SK-N-SH (cell line): ENCODE data around the gene UMODL1. TPM values are rescaled to one million over a fixed set of nuclear protein-coding genes. Genes with fewer than 3 reads are reported as not detected.
A peak's percentile ranks its signal among the peaks of the same experiment; 100 is the strongest.

Experiments used
- CTCF ChIA-PET: fragments of 300-600, 350-600 bp; formaldehyde crosslinking; extraction: SDS; loops from one replicate; lab custom pipeline; 2021; lab: Yijun Ruan, JAX
- POLR2A ChIA-PET: fragments of 350-600 bp; sonication (Branson Sonifier 250); formaldehyde crosslinking; extraction: SDS; loops from one replicate; lab custom pipeline; 2020; ENCODE audit warnings: antibody characterized with exemption, inconsistent platforms; lab: Yijun Ruan, JAX
- DNase-seq: peaks from one replicate; pipeline ENCODE4 v3.0.0; 2012
- H2AFZ ChIP-seq: fragments of 200-600 bp; sonication (generic); 2 replicates; pipeline ENCODE4 v1.8.1; 2016; ENCODE audit warnings: antibody characterized with exemption, mild to moderate bottlenecking, low read depth
- H3F3A ChIP-seq: fragments of 200-600 bp; sonication (generic); replicated peaks from 2 replicates; pipeline ENCODE3; 2016; ENCODE audit warnings: antibody characterized with exemption, mild to moderate bottlenecking; ENCODE audit not compliant: insufficient read depth
- H3K27ac ChIP-seq, 2 experiments: fragments of 200-500 bp in 1 of 2; fragments of 200-600 bp in 1 of 2; sonication (Bioruptor generic) in 1 of 2; sonication (generic), shearing (Covaris generic) in 1 of 2; 2 replicates each; pipeline versions ENCODE4 v1.5.1 to v1.6.1; 2014 to 2016; ENCODE audit warnings: low read depth in 2 of 2, inconsistent platforms in 1 of 2, low read length in 1 of 2, mild to moderate bottlenecking in 1 of 2, mixed read lengths in 1 of 2
- H3K27me3 ChIP-seq: fragments of 200-600 bp; sonication (generic), shearing (Covaris generic); 2 replicates; pipeline ENCODE4 v1.6.1; 2016; ENCODE audit warnings: mixed run types; ENCODE audit not compliant: insufficient read depth
- H3K36me3 ChIP-seq, 2 experiments: fragments of 200-500 bp in 1 of 2; fragments of 200-600 bp in 1 of 2; sonication (Bioruptor generic) in 1 of 2; sonication (generic) in 1 of 2; replicated peaks in 1 of 2; 2 replicates each; pipeline versions ENCODE3 to v1.5.1; 2014 to 2016; ENCODE audit warnings: low read length in 1 of 2, mild to moderate bottlenecking in 1 of 2; ENCODE audit not compliant: insufficient read depth in 2 of 2, control insufficient read depth in 1 of 2
- H3K4me1 ChIP-seq, 2 experiments: fragments of 200-500 bp in 1 of 2; fragments of 200-600 bp in 1 of 2; sonication (Bioruptor generic) in 1 of 2; sonication (generic), shearing (Covaris generic) in 1 of 2; 2 replicates each; pipeline versions ENCODE4 v1.5.1 to v1.6.1; 2014 to 2016; ENCODE audit warnings: low read depth in 1 of 2, low read length in 1 of 2, mixed run types in 1 of 2; ENCODE audit not compliant: insufficient read depth in 2 of 2, control insufficient read depth in 1 of 2
- H3K4me2 ChIP-seq: fragments of 200-600 bp; sonication (generic), shearing (Covaris generic); 2 replicates; pipeline ENCODE4 v1.6.1; 2017; ENCODE audit warnings: mixed run types
- H3K4me3 ChIP-seq, 2 experiments: fragments of 200-500 bp in 1 of 2; fragments of 200-600 bp in 1 of 2; sonication (Bioruptor generic) in 1 of 2; sonication (generic), shearing (Covaris generic) in 1 of 2; 2 replicates each; pipeline versions ENCODE4 v1.5.1 to v1.8.1; 2014 to 2016; ENCODE audit warnings: low read depth in 2 of 2, inconsistent platforms in 1 of 2, low read length in 1 of 2, mild to moderate bottlenecking in 1 of 2, mixed read lengths in 1 of 2, moderate library complexity in 1 of 2
- H3K79me2 ChIP-seq: fragments of 200-600 bp; sonication (generic); 2 replicates; pipeline ENCODE4 v1.8.1; 2017; ENCODE audit warnings: mild to moderate bottlenecking; ENCODE audit not compliant: insufficient read depth
- H3K9ac ChIP-seq: fragments of 200-600 bp; sonication (generic); 2 replicates; pipeline ENCODE4 v1.6.1; 2017; ENCODE audit warnings: mixed run types
- H3K9me2 ChIP-seq: fragments of 200-600 bp; sonication (generic); 2 replicates; pipeline ENCODE4 v1.6.1; 2017; ENCODE audit warnings: mixed run types
- H3K9me3 ChIP-seq: fragments of 200-600 bp; sonication (generic); 2 replicates; pipeline ENCODE4 v1.6.1; 2017; ENCODE audit warnings: mixed run types, mild to moderate bottlenecking, moderate library complexity
- H4K20me1 ChIP-seq: fragments of 200-600 bp; sonication (generic); 2 replicates; pipeline ENCODE4 v1.6.1; 2017; ENCODE audit warnings: mild to moderate bottlenecking, mixed run types; ENCODE audit not compliant: insufficient read depth
- CHD2 ChIP-seq: fragments of 150-350 bp; IDR thresholded peaks from 2 replicates; pipeline ENCODE4 v1.6.1; 2018; ENCODE audit warnings: low read length; ENCODE audit not compliant: partially characterized antibody
- EZH2phosphoT487 ChIP-seq: fragments of 200-600 bp; sonication (generic); IDR thresholded peaks from 2 replicates; pipeline ENCODE4 v1.6.1; 2017; ENCODE audit warnings: low read depth, mixed run types, mild to moderate bottlenecking, antibody characterized with exemption, moderate library complexity, borderline replicate concordance
- FOSL2 ChIP-seq: IDR thresholded peaks from 2 replicates; pipeline ENCODE4 v1.4.0; 2012; ENCODE audit warnings: low read depth, mild to moderate bottlenecking, moderate library complexity, borderline replicate concordance
- FOXM1 ChIP-seq: IDR thresholded peaks from 2 replicates; pipeline ENCODE4 v1.4.0; 2012; ENCODE audit warnings: low read depth, mild to moderate bottlenecking
- JUND ChIP-seq: IDR thresholded peaks from 2 replicates; pipeline ENCODE4 v1.4.0; 2012
- MAX ChIP-seq: IDR thresholded peaks from 2 replicates; pipeline ENCODE4 v1.4.0; 2012; ENCODE audit warnings: low read depth
- MXI1 ChIP-seq: IDR thresholded peaks from 2 replicates; pipeline ENCODE4 v1.6.1; 2012; ENCODE audit warnings: mild to moderate bottlenecking, low read depth, low read length, improper control_type of control experiment
- NFIC ChIP-seq: IDR thresholded peaks from 2 replicates; pipeline ENCODE4 v1.4.0; 2012; ENCODE audit warnings: borderline replicate concordance
- NRF1 ChIP-seq: IDR thresholded peaks from 2 replicates; pipeline ENCODE4 v1.6.1; 2012; ENCODE audit warnings: low read depth, mild to moderate bottlenecking, low read length
- PBX3 ChIP-seq: IDR thresholded peaks from 2 replicates; pipeline ENCODE4; 2012
- RCOR1 ChIP-seq: fragments of 150-350 bp; IDR thresholded peaks from 2 replicates; pipeline ENCODE4 v1.6.1; 2017; ENCODE audit warnings: antibody characterized with exemption, low read length
- REST ChIP-seq: IDR thresholded peaks from 2 replicates; pipeline ENCODE4 v1.6.1; 2012; ENCODE audit warnings: mild to moderate bottlenecking, low read depth, low read length, moderate library complexity
- RFX5 ChIP-seq: IDR thresholded peaks from 2 replicates; pipeline ENCODE4 v1.6.1; 2012; ENCODE audit warnings: mild to moderate bottlenecking, improper control_type of control experiment, low read length
- RXRA ChIP-seq: IDR thresholded peaks from 2 replicates; pipeline ENCODE4 v1.4.0; 2012; ENCODE audit warnings: low read depth, mild to moderate bottlenecking, borderline replicate concordance
- SIN3A ChIP-seq: IDR thresholded peaks from 2 replicates; pipeline ENCODE4 v1.6.1; 2012; ENCODE audit warnings: low read depth, mild to moderate bottlenecking, low read length, moderate library complexity, borderline replicate concordance
- SMC3 ChIP-seq: IDR thresholded peaks from 2 replicates; pipeline ENCODE4 v1.6.1; 2012; ENCODE audit warnings: low read depth, low read length, improper control_type of control experiment
- TAF1 ChIP-seq: IDR thresholded peaks from 2 replicates; pipeline ENCODE4 v1.6.1; 2012; ENCODE audit warnings: low read depth, mild to moderate bottlenecking, low read length, moderate library complexity, borderline replicate concordance
- TCF12 ChIP-seq: IDR thresholded peaks from 2 replicates; pipeline ENCODE4 v1.4.0; 2012
- TEAD4 ChIP-seq: IDR thresholded peaks from 2 replicates; pipeline ENCODE4 v1.4.0; 2012; ENCODE audit warnings: mild to moderate bottlenecking, borderline replicate concordance; ENCODE audit not compliant: insufficient read depth
- USF1 ChIP-seq: IDR thresholded peaks from 2 replicates; pipeline ENCODE4 v1.4.0; 2012; ENCODE audit warnings: low read depth, borderline replicate concordance
- USF2 ChIP-seq: fragments of 150-350 bp; IDR thresholded peaks from 2 replicates; pipeline ENCODE4 v1.6.1; 2017; ENCODE audit warnings: antibody characterized with exemption, low read length, low read depth, borderline replicate concordance
- YY1 ChIP-seq: IDR thresholded peaks from 2 replicates; pipeline ENCODE4 v1.4.0; 2012; ENCODE audit warnings: low read depth, mild to moderate bottlenecking
- ZBTB33 ChIP-seq: IDR thresholded peaks from 2 replicates; pipeline ENCODE4 v1.4.0; 2012; ENCODE audit warnings: low read depth, borderline replicate concordance
- WGBS: methylation state at CpG from one replicate; pipeline ENCODE4 v1.1.6; 2017; ENCODE audit warnings: low lambda C conversion rate; 5-methylcytosine and 5-hydroxymethylcytosine counted together
- polyA plus RNA-seq, 3 experiments: library from polyadenylated mRNA; depleted of rRNA; stranded (reverse); fragments of >200 nt; gene quantifications; 2 replicates each; pipeline ENCODE4 v1.2.3, GENCODE V29; 2012

UMODL1 gene
- polyA plus RNA-seq, 1 of the 3 experiments (the other 2 are of a cell fraction): not detected

GRCh38 chr21:42047821-42048613 is 23.1 kb upstream of the UMODL1 start:
- ChIA-PET CTCF (no interaction called here), POLR2A (no interaction called here)
- Histone ChIP-seq H2AFZ (no peak overlapping the region), H3K27me3 (0 out of 2 replicates have a peak, but pooled peaks cover 1% of the 10 kb centered on the region), H3K9me2 (no peaks in the 10 kb centered on the region), H3K4me3 (no peak overlapping the region), H3K27ac (peak overlapping the region in 1 of 2 experiments; percentile 64; a peak in 2 of 4 replicates), H3K36me3 (no peaks in the 10 kb centered on the region), H4K20me1 (no peaks in the 10 kb centered on the region), H3K4me2 (no peak overlapping the region), H3K79me2 (no peaks in the 10 kb centered on the region), H3F3A (no peaks in the 10 kb centered on the region), H3K9ac (peak overlapping the region; percentile 1; the same call in 1 of the 2 replicates), H3K4me1 (0 out of 4 replicates have a peak, but pooled peaks cover 0 to 6% of the 10 kb centered on the region in 2 experiments), H3K9me3 (no peaks in the 10 kb centered on the region)
- no peak for DNase-seq
- WGBS: 81% methylated on average over 18 of the region's 19 CpGs
- TF ChIP-seq NRF1: no peak
- no peak for TF ChIP-seq FOXM1
- TF ChIP-seq TAF1: no peak
- TF ChIP-seq RFX5: no peak
- peak; percentile 52; the same call in 1 of the 2 replicates for TF ChIP-seq MAX
- TF ChIP-seq MXI1: no peak
- peak; percentile 28; the same call in 1 of the 2 replicates for TF ChIP-seq PBX3
- no peak for TF ChIP-seq ZBTB33
- TF ChIP-seq NFIC: 0 out of 2 replicates have a peak, but pooled peaks have one; percentile 11
- no peak for TF ChIP-seq CHD2
- TF ChIP-seq EZH2phosphoT487: no peak
- TF ChIP-seq TCF12: 0 out of 2 replicates have a peak, but pooled peaks have one; percentile 9
- no peak for TF ChIP-seq TEAD4
- no peak for TF ChIP-seq USF1
- no peak for TF ChIP-seq YY1
- TF ChIP-seq REST: no peak
- TF ChIP-seq RXRA: 0 out of 2 replicates have a peak, but pooled peaks have one; percentile 13
- no peak for TF ChIP-seq SMC3
- TF ChIP-seq RCOR1: no peak
- TF ChIP-seq USF2: no peak
- no peak for TF ChIP-seq JUND
- no peak for TF ChIP-seq FOSL2
- no peak for TF ChIP-seq SIN3A
